K562 (cell line): ENCODE measurements around the gene ZMIZ1. TPM values are rescaled to one million over a fixed set of nuclear protein-coding genes. Genes with fewer than 3 reads are reported as not detected.
A peak's percentile ranks its signal among the peaks of the same experiment; 100 is the strongest.

Experiments
- CXXC5 ChIP-seq: fragments of 250-450 bp; sonication (Bioruptor Pico); IDR thresholded peaks from 2 replicates; pipeline ENCODE4 v1.8.0; 2022; ENCODE audit warnings: inconsistent platforms, mild to moderate bottlenecking, moderate library complexity
- DIDO1 ChIP-seq: fragments of 450-650 bp; IDR thresholded peaks from 2 replicates; pipeline ENCODE4 v1.6.1; 2016; ENCODE audit warnings: low read depth, missing biosample characterization, missing genetic modification characterization
- FOXJ3 ChIP-seq: sonication (generic); formaldehyde crosslinking; IDR thresholded peaks from 2 replicates; pipeline ENCODE4 v1.4.0; 2020; ENCODE audit warnings: mild to moderate bottlenecking, missing genetic modification reagents
- HNRNPL ChIP-seq: fragments of 200-400 bp; formaldehyde crosslinking; IDR thresholded peaks from 2 replicates; pipeline ENCODE4 v1.6.1; 2017; ENCODE audit warnings: low read depth, mild to moderate bottlenecking, low read length
- HNRNPUL1 ChIP-seq: fragments of 200-400 bp; formaldehyde crosslinking; IDR thresholded peaks from 2 replicates; pipeline ENCODE4 v1.6.1; 2017; ENCODE audit warnings: low read length
- KDM4B ChIP-seq, 2 experiments: fragments of 450-650 bp in 1 of 2; sonication (generic) in 1 of 2; IDR thresholded peaks; 2 replicates each; pipeline ENCODE4 v1.6.1; 2016 to 2017; ENCODE audit warnings: borderline replicate concordance in 2 of 2, antibody characterized with exemption in 1 of 2, low read depth in 1 of 2, mild to moderate bottlenecking in 1 of 2
- MBD2 ChIP-seq: sonication (generic); IDR thresholded peaks from 2 replicates; pipeline ENCODE4 v1.6.1; 2016; ENCODE audit warnings: low read depth, borderline replicate concordance
- MYBL2 ChIP-seq, 2 experiments: fragments of 450-650 bp in 1 of 2; sonication (generic) in 1 of 2; formaldehyde crosslinking in 1 of 2; IDR thresholded peaks; 2 replicates each; pipeline versions ENCODE4 v1.6.1 to v1.8.1; 2017 to 2022; ENCODE audit warnings: borderline replicate concordance in 1 of 2, inconsistent platforms in 1 of 2, low read depth in 1 of 2, mild to moderate bottlenecking in 1 of 2, missing genetic modification reagents in 1 of 2, moderate library complexity in 1 of 2
- NCOR1 ChIP-seq: fragments of 450-650 bp; IDR thresholded peaks from 2 replicates; pipeline ENCODE4 v1.6.1; 2016; ENCODE audit warnings: mild to moderate bottlenecking, moderate library complexity
- RAD51 ChIP-seq: fragments of 450-650 bp; IDR thresholded peaks from 2 replicates; pipeline ENCODE4 v1.7.1; 2016; ENCODE audit warnings: low read depth, mild to moderate bottlenecking, borderline replicate concordance
- TBL1XR1 ChIP-seq, 2 experiments: IDR thresholded peaks; 2 replicates each; pipeline ENCODE4 v1.6.1; 2012; ENCODE audit warnings: improper control_type of control experiment in 2 of 2, low read length in 2 of 2, mild to moderate bottlenecking in 1 of 2
- ZNF717 ChIP-seq: fragments of 250-450 bp; sonication (Bioruptor Pico); IDR thresholded peaks from 2 replicates; pipeline ENCODE4 v1.5.0; 2021
- polyA plus RNA-seq, 8 experiments: library from polyadenylated mRNA; depleted of rRNA in 4 of 8; stranded (reverse) in 5 of 8; unstranded in 3 of 8; fragments of >200 nt; fragmentation: Nextera tagmentation in 2 of 8; fragmentation: Illumina TruSeq in 1 of 8; extraction: Ambion mirVana in 2 of 8; extraction: Trizol in 1 of 8; gene quantifications; 2 replicates each; pipeline versions ENCODE4 v1.2.1 to v1.2.3, GENCODE V29; 2011 to 2014; ENCODE audit warnings: inconsistent platforms in 1 of 8, missing spikeins in 1 of 8
- total RNA-seq, 7 experiments: library from RNA; depleted of rRNA in 6 of 7; stranded (reverse); fragments of >200 nt in 6 of 7; fragmentation: Illumina TruSeq in 2 of 7; extraction: Trizol in 2 of 7; gene quantifications; 2 replicates each; pipeline versions ENCODE4 v1.2.1 to v1.2.3, GENCODE V29; 2011 to 2021; ENCODE audit warnings: low replicate concordance in 1 of 7
- TF ChIP-seq, protein P1 (sequence below): fragments of 450-650 bp; IDR thresholded peaks from 2 replicates; pipeline ENCODE4 v1.6.1; 2016; ENCODE audit warnings: mild to moderate bottlenecking, moderate library complexity
- TF ChIP-seq, protein P2 (sequence below), 2 experiments: fragments of 450-650 bp; IDR thresholded peaks; 2 replicates each; pipeline ENCODE4 v1.6.1; 2016
- TF ChIP-seq, protein P3 (sequence below): sonication (generic); formaldehyde crosslinking; IDR thresholded peaks from 2 replicates; pipeline ENCODE4 v1.8.1; 2022; ENCODE audit warnings: missing genetic modification reagents

ZMIZ1 gene
- total and polyA plus RNA-seq, 9 of the 15 experiments (the other 6 are each of a cell fraction or from before 2014, with no cell fraction given), result 1.0 to 37.3 (median 4.3) TPM

DNA sequence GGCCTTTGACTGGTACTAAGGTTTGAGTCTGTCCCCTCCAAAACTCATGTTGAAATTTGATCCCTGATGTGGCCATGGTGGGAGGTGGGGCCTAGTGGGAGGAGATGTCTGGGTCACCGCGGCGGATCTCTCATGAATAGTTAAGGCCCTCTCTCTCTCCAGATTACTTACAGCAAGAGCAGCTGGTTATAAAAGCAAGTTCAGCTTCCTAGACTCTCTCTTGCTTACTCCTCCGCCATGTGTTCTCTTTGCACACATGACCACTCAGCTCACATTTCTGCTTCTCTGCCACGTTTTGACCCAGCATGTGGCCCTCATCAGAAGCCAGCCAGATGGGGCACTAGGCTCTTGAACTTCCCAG, 29.9 kb upstream of the ZMIZ1 start (continued):
- TF ChIP-seq, protein P1, sequence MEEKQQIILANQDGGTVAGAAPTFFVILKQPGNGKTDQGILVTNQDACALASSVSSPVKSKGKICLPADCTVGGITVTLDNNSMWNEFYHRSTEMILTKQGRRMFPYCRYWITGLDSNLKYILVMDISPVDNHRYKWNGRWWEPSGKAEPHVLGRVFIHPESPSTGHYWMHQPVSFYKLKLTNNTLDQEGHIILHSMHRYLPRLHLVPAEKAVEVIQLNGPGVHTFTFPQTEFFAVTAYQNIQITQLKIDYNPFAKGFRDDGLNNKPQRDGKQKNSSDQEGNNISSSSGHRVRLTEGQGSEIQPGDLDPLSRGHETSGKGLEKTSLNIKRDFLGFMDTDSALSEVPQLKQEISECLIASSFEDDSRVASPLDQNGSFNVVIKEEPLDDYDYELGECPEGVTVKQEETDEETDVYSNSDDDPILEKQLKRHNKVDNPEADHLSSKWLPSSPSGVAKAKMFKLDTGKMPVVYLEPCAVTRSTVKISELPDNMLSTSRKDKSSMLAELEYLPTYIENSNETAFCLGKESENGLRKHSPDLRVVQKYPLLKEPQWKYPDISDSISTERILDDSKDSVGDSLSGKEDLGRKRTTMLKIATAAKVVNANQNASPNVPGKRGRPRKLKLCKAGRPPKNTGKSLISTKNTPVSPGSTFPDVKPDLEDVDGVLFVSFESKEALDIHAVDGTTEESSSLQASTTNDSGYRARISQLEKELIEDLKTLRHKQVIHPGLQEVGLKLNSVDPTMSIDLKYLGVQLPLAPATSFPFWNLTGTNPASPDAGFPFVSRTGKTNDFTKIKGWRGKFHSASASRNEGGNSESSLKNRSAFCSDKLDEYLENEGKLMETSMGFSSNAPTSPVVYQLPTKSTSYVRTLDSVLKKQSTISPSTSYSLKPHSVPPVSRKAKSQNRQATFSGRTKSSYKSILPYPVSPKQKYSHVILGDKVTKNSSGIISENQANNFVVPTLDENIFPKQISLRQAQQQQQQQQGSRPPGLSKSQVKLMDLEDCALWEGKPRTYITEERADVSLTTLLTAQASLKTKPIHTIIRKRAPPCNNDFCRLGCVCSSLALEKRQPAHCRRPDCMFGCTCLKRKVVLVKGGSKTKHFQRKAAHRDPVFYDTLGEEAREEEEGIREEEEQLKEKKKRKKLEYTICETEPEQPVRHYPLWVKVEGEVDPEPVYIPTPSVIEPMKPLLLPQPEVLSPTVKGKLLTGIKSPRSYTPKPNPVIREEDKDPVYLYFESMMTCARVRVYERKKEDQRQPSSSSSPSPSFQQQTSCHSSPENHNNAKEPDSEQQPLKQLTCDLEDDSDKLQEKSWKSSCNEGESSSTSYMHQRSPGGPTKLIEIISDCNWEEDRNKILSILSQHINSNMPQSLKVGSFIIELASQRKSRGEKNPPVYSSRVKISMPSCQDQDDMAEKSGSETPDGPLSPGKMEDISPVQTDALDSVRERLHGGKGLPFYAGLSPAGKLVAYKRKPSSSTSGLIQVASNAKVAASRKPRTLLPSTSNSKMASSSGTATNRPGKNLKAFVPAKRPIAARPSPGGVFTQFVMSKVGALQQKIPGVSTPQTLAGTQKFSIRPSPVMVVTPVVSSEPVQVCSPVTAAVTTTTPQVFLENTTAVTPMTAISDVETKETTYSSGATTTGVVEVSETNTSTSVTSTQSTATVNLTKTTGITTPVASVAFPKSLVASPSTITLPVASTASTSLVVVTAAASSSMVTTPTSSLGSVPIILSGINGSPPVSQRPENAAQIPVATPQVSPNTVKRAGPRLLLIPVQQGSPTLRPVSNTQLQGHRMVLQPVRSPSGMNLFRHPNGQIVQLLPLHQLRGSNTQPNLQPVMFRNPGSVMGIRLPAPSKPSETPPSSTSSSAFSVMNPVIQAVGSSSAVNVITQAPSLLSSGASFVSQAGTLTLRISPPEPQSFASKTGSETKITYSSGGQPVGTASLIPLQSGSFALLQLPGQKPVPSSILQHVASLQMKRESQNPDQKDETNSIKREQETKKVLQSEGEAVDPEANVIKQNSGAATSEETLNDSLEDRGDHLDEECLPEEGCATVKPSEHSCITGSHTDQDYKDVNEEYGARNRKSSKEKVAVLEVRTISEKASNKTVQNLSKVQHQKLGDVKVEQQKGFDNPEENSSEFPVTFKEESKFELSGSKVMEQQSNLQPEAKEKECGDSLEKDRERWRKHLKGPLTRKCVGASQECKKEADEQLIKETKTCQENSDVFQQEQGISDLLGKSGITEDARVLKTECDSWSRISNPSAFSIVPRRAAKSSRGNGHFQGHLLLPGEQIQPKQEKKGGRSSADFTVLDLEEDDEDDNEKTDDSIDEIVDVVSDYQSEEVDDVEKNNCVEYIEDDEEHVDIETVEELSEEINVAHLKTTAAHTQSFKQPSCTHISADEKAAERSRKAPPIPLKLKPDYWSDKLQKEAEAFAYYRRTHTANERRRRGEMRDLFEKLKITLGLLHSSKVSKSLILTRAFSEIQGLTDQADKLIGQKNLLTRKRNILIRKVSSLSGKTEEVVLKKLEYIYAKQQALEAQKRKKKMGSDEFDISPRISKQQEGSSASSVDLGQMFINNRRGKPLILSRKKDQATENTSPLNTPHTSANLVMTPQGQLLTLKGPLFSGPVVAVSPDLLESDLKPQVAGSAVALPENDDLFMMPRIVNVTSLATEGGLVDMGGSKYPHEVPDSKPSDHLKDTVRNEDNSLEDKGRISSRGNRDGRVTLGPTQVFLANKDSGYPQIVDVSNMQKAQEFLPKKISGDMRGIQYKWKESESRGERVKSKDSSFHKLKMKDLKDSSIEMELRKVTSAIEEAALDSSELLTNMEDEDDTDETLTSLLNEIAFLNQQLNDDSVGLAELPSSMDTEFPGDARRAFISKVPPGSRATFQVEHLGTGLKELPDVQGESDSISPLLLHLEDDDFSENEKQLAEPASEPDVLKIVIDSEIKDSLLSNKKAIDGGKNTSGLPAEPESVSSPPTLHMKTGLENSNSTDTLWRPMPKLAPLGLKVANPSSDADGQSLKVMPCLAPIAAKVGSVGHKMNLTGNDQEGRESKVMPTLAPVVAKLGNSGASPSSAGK, result peak; percentile 72
- TF ChIP-seq TBL1XR1 (IDR thresholded peaks at IDR 0.05; ENCODE audit: low read length in 2 of 2), result no peak
- TF ChIP-seq ZNF717, result no peak
- no peak for TF ChIP-seq DIDO1 (tag)
- TF ChIP-seq NCOR1, result no peak
- TF ChIP-seq, protein P2, sequence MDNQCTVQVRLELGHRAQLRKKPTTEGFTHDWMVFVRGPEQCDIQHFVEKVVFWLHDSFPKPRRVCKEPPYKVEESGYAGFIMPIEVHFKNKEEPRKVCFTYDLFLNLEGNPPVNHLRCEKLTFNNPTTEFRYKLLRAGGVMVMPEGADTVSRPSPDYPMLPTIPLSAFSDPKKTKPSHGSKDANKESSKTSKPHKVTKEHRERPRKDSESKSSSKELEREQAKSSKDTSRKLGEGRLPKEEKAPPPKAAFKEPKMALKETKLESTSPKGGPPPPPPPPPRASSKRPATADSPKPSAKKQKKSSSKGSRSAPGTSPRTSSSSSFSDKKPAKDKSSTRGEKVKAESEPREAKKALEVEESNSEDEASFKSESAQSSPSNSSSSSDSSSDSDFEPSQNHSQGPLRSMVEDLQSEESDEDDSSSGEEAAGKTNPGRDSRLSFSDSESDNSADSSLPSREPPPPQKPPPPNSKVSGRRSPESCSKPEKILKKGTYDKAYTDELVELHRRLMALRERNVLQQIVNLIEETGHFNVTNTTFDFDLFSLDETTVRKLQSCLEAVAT (IDR thresholded peaks at IDR 0.05), result 0 out of 4 replicates have a peak, but pooled peaks of 1 of the 2 experiments have one; percentile 4
- TF ChIP-seq, protein P3, sequence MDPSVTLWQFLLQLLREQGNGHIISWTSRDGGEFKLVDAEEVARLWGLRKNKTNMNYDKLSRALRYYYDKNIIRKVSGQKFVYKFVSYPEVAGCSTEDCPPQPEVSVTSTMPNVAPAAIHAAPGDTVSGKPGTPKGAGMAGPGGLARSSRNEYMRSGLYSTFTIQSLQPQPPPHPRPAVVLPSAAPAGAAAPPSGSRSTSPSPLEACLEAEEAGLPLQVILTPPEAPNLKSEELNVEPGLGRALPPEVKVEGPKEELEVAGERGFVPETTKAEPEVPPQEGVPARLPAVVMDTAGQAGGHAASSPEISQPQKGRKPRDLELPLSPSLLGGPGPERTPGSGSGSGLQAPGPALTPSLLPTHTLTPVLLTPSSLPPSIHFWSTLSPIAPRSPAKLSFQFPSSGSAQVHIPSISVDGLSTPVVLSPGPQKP (CRISPR knock-in tag), result no peak
- 0 out of 2 replicates have a peak, but pooled peaks have one; percentile 33 for TF ChIP-seq CXXC5 (CRISPR knock-in tag)
- no peak for TF ChIP-seq FOXJ3 (CRISPR knock-in tag)
- TF ChIP-seq MBD2, result no peak
- no peak for TF ChIP-seq RAD51
- TF ChIP-seq KDM4B (IDR thresholded peaks at IDR 0.05; ENCODE audit: borderline replicate concordance in 2 of 2, low read depth in 1 of 2), result no peak
- no peak for TF ChIP-seq HNRNPL
- TF ChIP-seq MYBL2 (IDR thresholded peaks at IDR 0.05; ENCODE audit: low read depth), result no peak
- TF ChIP-seq MYBL2 (CRISPR knock-in tag; IDR thresholded peaks at IDR 0.05; ENCODE audit: borderline replicate concordance), result no peak
- no peak for TF ChIP-seq HNRNPUL1
